Aorta (tissue), 5 donors: Measurements from ENCODE around the gene RGS7. TPM values are rescaled to one million over a fixed set of nuclear protein-coding genes. Genes with fewer than 3 reads are reported as not detected.

Experiments
- ATAC-seq: fragments of 200-7000 bp; cut with Tn5 transposase; one replicate; pipeline ENCODE4 v1.9.1; 2022; ENCODE audit warnings: moderate library complexity; ENCODE audit not compliant: low FRiP score
- DNase-seq, 2 donors: peaks; one replicate each; pipeline ENCODE4 v3.0.0-alpha.2; 2020
- H3K27ac ChIP-seq, 2 donors: one replicate each; pipeline ENCODE4 v1.5.1; 2013; ENCODE audit warnings: low read length in 2 of 2, mild to moderate bottlenecking in 2 of 2, moderate library complexity in 2 of 2, control low read depth in 1 of 2, inconsistent platforms in 1 of 2, low read depth in 1 of 2
- H3K27me3 ChIP-seq, 2 donors: one replicate each; pipeline ENCODE4 v1.6.1; 2013; ENCODE audit warnings: control low read depth in 1 of 2, low read length in 1 of 2, mild to moderate bottlenecking in 1 of 2, moderate library complexity in 1 of 2; ENCODE audit not compliant: insufficient read depth in 2 of 2, control insufficient read depth in 1 of 2
- H3K36me3 ChIP-seq, 2 donors: one replicate each; pipeline ENCODE4 v1.6.1; 2013; ENCODE audit warnings: control low read depth in 1 of 2, low read length in 1 of 2, mild to moderate bottlenecking in 1 of 2; ENCODE audit not compliant: insufficient read depth in 2 of 2, control insufficient read depth in 1 of 2
- H3K4me1 ChIP-seq, 2 donors: one replicate each; pipeline ENCODE4 v1.6.1; 2013; ENCODE audit warnings: low read length in 2 of 2, control low read depth in 1 of 2, mild to moderate bottlenecking in 1 of 2, moderate library complexity in 1 of 2; ENCODE audit not compliant: insufficient read depth in 2 of 2, control insufficient read depth in 1 of 2
- H3K4me3 ChIP-seq, 2 donors: one replicate each; pipeline ENCODE4 v1.5.1; 2013; ENCODE audit warnings: low read length in 2 of 2, control low read depth in 1 of 2, mild to moderate bottlenecking in 1 of 2
- H3K9me3 ChIP-seq: one replicate; pipeline ENCODE4 v1.6.1; 2013; ENCODE audit warnings: mild to moderate bottlenecking, low read length; ENCODE audit not compliant: control insufficient read depth
- WGBS, 2 donors: extraction: QIAGEN DNeasy Blood & Tissue Kit; methylation state at CpG; one replicate each; pipeline ENCODE4 v1.1.7; 2013; 5-methylcytosine and 5-hydroxymethylcytosine counted together
- intact Hi-C, 2 donors: fragments of 100-400 bp; cut with DNase I; formaldehyde crosslinking; loops; one replicate each; pipeline versions ENCODE4 v1.14.2 to v1.15.0; 2022
- polyA plus RNA-seq, 2 donors: library from polyadenylated mRNA; stranded (reverse); fragments of 200-250 nt; gene quantifications; one replicate each; pipeline ENCODE4 v1.2.3, GENCODE V29; 2013
- total RNA-seq, 2 donors: library from RNA; stranded (reverse); fragmentation: NEBNext Ultra II Directional; extraction: Animal tissue kit (Norgen Biotek cat#: 25700); gene quantifications; one replicate each; pipeline ENCODE4 v1.2.1, GENCODE V29; 2021
- donor health status: healthy with polysubstance abuse.
- donor health status: Bipolar disorder and iron deficiency.
- donor health status: DM: no; HTN: no; CAD: no.
- donor health status: DM: no; HTN: no; CAD: no.
- donor health status: DM: yes; HTN: yes; CAD: no.

The RGS7 gene
- total and polyA plus RNA-seq, 4 donors, result not detected

DNA sequence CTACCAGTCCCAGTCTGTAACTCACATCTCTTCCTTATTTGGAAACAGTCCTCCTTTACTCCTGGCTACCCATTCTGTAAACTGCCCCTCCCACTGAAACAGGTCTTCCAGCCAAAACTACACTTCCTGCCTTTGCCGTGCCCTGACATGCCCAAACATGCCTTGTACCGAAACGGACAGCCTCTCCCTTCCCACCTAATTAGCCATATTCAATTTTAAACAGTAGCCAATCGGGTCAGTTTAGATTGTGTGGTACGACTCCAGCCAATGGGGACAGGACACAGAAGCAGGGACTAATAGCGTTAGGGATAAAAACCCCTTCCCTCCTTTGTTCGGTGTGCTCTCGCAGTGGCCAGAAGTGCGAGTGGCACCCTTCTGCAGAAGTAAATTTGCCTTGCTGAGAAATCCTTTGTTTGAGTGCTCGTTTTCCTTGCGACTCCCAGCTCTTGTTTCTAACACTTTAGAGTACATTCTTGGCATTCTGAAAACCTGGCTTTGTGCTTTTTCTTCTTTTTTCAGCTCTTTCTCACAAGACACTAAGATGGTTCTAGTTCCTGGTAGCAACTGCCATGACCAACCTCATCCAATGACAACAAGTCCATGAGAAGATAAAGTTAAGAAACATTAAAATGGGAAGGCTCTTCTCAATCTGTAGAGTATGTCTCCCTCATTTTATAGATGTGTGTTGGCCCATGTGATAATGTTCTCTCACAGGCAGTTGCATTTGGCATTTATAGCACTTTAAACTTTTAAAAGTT, 419.9 kb downstream of the RGS7 start:
- DNase-seq (no peak), ATAC-seq (no peak)
- H3K4me3 ChIP-seq, result no peak overlapping the region
- H3K27ac ChIP-seq, result no peak overlapping the region
- 90 to 96% methylated on average over 11 of the region's 11 CpGs for WGBS, 2 donors
- intact Hi-C loops, result no loop called here
- peaks cover 2% of the 10 kb centered on the region for H3K9me3 ChIP-seq
- no peaks in the 10 kb centered on the region for H3K4me1 ChIP-seq
- H3K36me3 ChIP-seq, result no peaks in the 10 kb centered on the region
- H3K27me3 ChIP-seq, result no peaks in the 10 kb centered on the region

- DNase-seq (no peak), ATAC-seq (no peak)
- 84 to 90% methylated on average over 2 of the region's 2 CpGs for WGBS, 2 donors
- Histone ChIP-seq H3K4me1 (no peaks in the 10 kb centered on the region), H3K36me3 (no peaks in the 10 kb centered on the region), H3K4me3 (no peak overlapping the region), H3K27me3 (no peaks in the 10 kb centered on the region), H3K9me3 (peaks cover 2% of the 10 kb centered on the region), H3K27ac (no peak overlapping the region)
- intact Hi-C loops, result no loop called here
These were observed 421.1 kb downstream of the RGS7 start for GRCh38 chr1:240935920-240936319.

- Histone ChIP-seq H3K4me1 (no peaks in the 10 kb centered on the region), H3K36me3 (no peaks in the 10 kb centered on the region), H3K4me3 (no peak overlapping the region), H3K9me3 (no peaks in the 10 kb centered on the region), H3K27me3 (no peaks in the 10 kb centered on the region), H3K27ac (no peak overlapping the region)
- no peak for DNase-seq
- intact Hi-C loops, result no loop called here
- no peak for ATAC-seq
- WGBS, 2 donors, result 64 to 65% methylated on average over 4 of the region's 4 CpGs
These were observed 426.0 kb downstream of the RGS7 start for GRCh38 chr1:240931031-240931430.

DNA sequence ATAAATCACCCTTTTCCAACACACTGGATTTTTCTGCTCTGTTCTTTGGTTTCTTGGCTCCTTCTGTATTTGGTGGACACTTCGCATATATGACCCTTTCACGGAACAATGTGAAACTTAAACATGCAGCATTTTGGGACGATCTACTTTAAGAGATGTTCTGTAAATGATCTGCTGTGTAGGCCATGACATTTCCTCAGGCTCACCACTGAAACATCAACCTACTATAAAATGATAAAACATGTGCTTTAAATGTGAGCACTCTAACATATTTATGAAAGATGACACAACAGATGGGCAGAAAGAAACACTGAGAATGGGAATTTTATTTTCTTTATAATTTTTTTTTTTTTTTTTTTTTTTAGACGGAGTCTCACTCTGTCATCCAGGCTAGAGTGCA, 428.7 kb downstream of the RGS7 start:
- Histone ChIP-seq H3K4me1 (no peaks in the 10 kb centered on the region), H3K27me3 (no peaks in the 10 kb centered on the region), H3K9me3 (no peaks in the 10 kb centered on the region), H3K36me3 (no peaks in the 10 kb centered on the region), H3K4me3 (no peak overlapping the region), H3K27ac (no peak overlapping the region)
- intact Hi-C loops, result no loop called here
- DNase-seq (no peak), ATAC-seq (no peak)
- 89 to 92% methylated on average over 3 to 4 of the region's 4 CpGs for WGBS, 2 donors

GRCh38 chr1:240927821-240928220, 429.2 kb downstream of the RGS7 start:
- ATAC-seq, result no peak
- 87 to 90% methylated on average over 3 of the region's 3 CpGs for WGBS, 2 donors

GRCh38 chr1:240925273-240925672, 431.7 kb downstream of the RGS7 start:
- DNase-seq (no peak), ATAC-seq (no peak)
- H3K4me3 ChIP-seq, result no peak overlapping the region
- no peaks in the 10 kb centered on the region for H3K9me3 ChIP-seq
- 92 to 93% methylated on average over 4 of the region's 4 CpGs for WGBS, 2 donors
- H3K36me3 ChIP-seq, result no peaks in the 10 kb centered on the region
- intact Hi-C loops, result no loop called here
- H3K27me3 ChIP-seq, result no peaks in the 10 kb centered on the region
- H3K4me1 ChIP-seq, result no peaks in the 10 kb centered on the region
- H3K27ac ChIP-seq, result no peak overlapping the region

More at GRCh38 chr1:240927821-240928220, 429.2 kb downstream of the RGS7 start:
- Histone ChIP-seq H3K9me3 (no peaks in the 10 kb centered on the region), H3K27ac (no peak overlapping the region), H3K36me3 (no peaks in the 10 kb centered on the region), H3K4me3 (no peak overlapping the region), H3K27me3 (no peaks in the 10 kb centered on the region), H3K4me1 (no peaks in the 10 kb centered on the region)
- intact Hi-C loops, result no loop called here
- DNase-seq, result no peak

GRCh38 chr1:240917976-240918375, 439.0 kb downstream of the RGS7 start:
- H3K27me3 ChIP-seq, result no peaks in the 10 kb centered on the region
- DNase-seq (no peak), ATAC-seq (no peak)
- H3K4me3 ChIP-seq, result no peak overlapping the region
- no peaks in the 10 kb centered on the region for H3K9me3 ChIP-seq
- H3K36me3 ChIP-seq, result no peaks in the 10 kb centered on the region
- intact Hi-C loops, result no loop called here
- H3K27ac ChIP-seq, result no peak overlapping the region
- H3K4me1 ChIP-seq, result no peaks in the 10 kb centered on the region
- WGBS, 2 donors, result 79 to 80% methylated on average over 1 of the region's 1 CpG

DNA sequence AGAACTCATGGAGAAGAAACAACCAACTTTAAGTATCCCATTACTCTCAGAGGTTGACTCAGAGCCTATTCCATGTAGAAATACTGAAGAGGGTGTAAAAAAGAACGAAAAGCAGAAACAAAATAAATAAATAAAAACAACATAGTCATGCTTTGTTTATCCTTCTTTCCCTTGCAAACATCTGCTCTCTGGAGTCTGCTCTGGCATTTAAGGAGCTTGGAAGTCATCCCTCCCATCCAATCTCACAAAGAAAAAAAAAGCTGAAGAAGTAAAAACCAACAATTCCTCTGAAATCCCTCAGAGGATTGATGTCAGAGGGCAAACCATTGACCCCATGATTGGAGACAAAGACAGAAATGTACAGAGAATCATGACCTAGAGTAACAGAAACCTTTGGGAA, 442.5 kb downstream of the RGS7 start:
- Histone ChIP-seq H3K36me3 (no peaks in the 10 kb centered on the region), H3K9me3 (no peaks in the 10 kb centered on the region), H3K4me1 (no peaks in the 10 kb centered on the region), H3K27ac (no peak overlapping the region), H3K4me3 (no peak overlapping the region), H3K27me3 (no peaks in the 10 kb centered on the region)
- DNase-seq (no peak), ATAC-seq (no peak)
- intact Hi-C loops, result no loop called here
- 15 to 17% methylated on average over 1 of the region's 1 CpG for WGBS, 2 donors

GRCh38 chr1:240912821-240913220, 444.2 kb downstream of the RGS7 start:
- intact Hi-C loops, result no loop called here
- H3K4me3 ChIP-seq, result no peak overlapping the region
- 37 to 38% methylated on average over 4 of the region's 4 CpGs for WGBS, 2 donors
- no peaks in the 10 kb centered on the region for H3K9me3 ChIP-seq
- ATAC-seq, result no peak
- no peaks in the 10 kb centered on the region for H3K4me1 ChIP-seq
- DNase-seq, result no peak
- no peaks in the 10 kb centered on the region for H3K27me3 ChIP-seq
- H3K27ac ChIP-seq, result no peak overlapping the region
- H3K36me3 ChIP-seq, result no peaks in the 10 kb centered on the region
